ENCODE measurements around the gene SPI1.

- TF ChIP-seq CTCF (IDR thresholded peaks at IDR 0.05; ENCODE audit: insufficient read depth, low read length, poor library complexity, severe bottlenecking): no peak
- TF ChIP-seq EZH2phosphoT487 (conservative IDR thresholded peaks at IDR 0.05; ENCODE audit: low read length): no peak
Observed at GRCh38 chr11:47389577-47390421, 11.5 kb upstream of the SPI1 start.

All from SU-DHL-6 (cell line).